MV-4-11 (cell line): ENCODE results near the gene SCAMP4.

Source experiments
- DNase-seq: peaks from one replicate; lab custom pipeline; 2025; lab: John Stamatoyannopoulos, UW

Gene SCAMP4

GRCh38 chr19:1957562-1958248, 52.5 kb downstream of the SCAMP4 start:
- DNase-seq = no peak

- DNase-seq = no peak
These were observed 54.9 kb downstream of the SCAMP4 start for GRCh38 chr19:1959928-1960589.

GRCh38 chr19:1961000-1961883, 56.0 kb downstream of the SCAMP4 start:
- DNase-seq = no peak

GRCh38 chr19:1962674-1963073, 57.5 kb downstream of the SCAMP4 start:
- DNase-seq = no peak

- no peak for DNase-seq
These were observed 61.9 kb downstream of the SCAMP4 start for GRCh38 chr19:1967087-1967608.

GRCh38 chr19:1968279-1969175, 63.3 kb downstream of the SCAMP4 start:
- no peak for DNase-seq

- DNase-seq = no peak
These were observed 64.2 kb downstream of the SCAMP4 start for GRCh38 chr19:1969176-1970002.

GRCh38 chr19:1970003-1970805, 65.0 kb downstream of the SCAMP4 start:
- no peak for DNase-seq

- DNase-seq = no peak
These were observed 65.8 kb downstream of the SCAMP4 start for GRCh38 chr19:1970806-1971502.

- no peak for DNase-seq
These were observed 69.4 kb downstream of the SCAMP4 start for GRCh38 chr19:1974381-1975161.

- DNase-seq = no peak
These were observed 69.9 kb downstream of the SCAMP4 start for GRCh38 chr19:1975162-1975480.
